ENCODE data around the gene BCL6B. TPM values are rescaled to one million over a fixed set of nuclear protein-coding genes. Genes with fewer than 3 reads are reported as not detected.

The BCL6B gene
- total RNA-seq, 6 experiments from 2014 or later, result not detected

DNA sequence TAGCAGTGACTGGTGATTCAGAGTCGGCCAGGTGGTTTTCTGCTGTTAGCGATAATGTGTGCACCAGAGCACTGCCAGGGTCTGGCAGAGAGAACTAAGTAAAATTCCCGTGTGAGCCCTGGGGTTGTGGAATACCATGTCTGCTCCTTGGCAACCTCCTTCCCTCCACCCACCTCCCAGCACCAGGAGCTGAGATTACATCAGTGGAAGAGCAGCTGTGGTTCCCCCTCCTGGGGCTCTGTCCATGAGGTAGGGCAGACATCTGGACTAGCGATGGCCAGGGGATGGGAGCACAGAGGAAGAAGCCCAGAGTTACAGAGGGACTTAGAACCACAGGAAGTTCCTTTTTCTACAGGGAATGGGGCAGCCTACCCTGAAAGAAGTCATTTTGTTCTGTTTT, 41.4 kb downstream of the BCL6B start:
- Mint-ChIP-seq H3K36me3 (ENCODE audit: low read depth) (peaks cover 12% of the 10 kb centered on the region), H3K27me3 (ENCODE audit: insufficient read depth) (peaks cover 30% of the 10 kb centered on the region), H3K9me3 (peaks cover 13% of the 10 kb centered on the region), H3K27ac (no peak overlapping the region), H3K4me3 (no peak overlapping the region), H3K4me1 (ENCODE audit: low read depth) (peaks cover 11% of the 10 kb centered on the region)
- no peak for DNase-seq
- TF ChIP-seq CTCF (IDR thresholded peaks at IDR 0.05), result no peak

DNA sequence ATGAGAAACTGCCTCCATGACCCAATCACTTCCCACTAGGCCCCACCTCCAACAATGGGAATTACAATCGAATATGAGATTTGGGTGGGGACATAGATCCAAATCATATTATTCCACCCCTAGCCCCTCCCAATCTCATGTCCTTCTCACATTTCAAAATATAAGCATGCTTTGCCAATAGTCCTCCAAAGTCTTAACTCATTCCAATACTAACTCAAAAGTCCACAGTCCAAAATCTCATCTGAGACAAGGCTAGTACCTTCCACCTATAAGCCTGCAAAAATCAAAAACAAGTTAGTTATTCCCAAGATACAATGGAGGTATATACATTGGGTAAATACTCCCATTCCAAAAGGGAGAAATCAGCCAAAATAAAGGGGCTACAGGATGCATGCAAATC, 44.3 kb downstream of the BCL6B start:
- Mint-ChIP-seq H3K27me3 (ENCODE audit: insufficient read depth) (peaks cover 45% of the 10 kb centered on the region), H3K9me3 (peaks cover 13% of the 10 kb centered on the region), H3K4me3 (no peak overlapping the region), H3K27ac (no peak overlapping the region), H3K36me3 (ENCODE audit: low read depth) (peaks cover 12% of the 10 kb centered on the region), H3K4me1 (ENCODE audit: low read depth) (no peaks in the 10 kb centered on the region)
- DNase-seq, result no peak
- TF ChIP-seq CTCF (IDR thresholded peaks at IDR 0.05), result no peak

- TF ChIP-seq CTCF (IDR thresholded peaks at IDR 0.05), result no peak
- H3K27me3 Mint-ChIP-seq (ENCODE audit: insufficient read depth), result peaks cover 46% of the 10 kb centered on the region
- H3K36me3 Mint-ChIP-seq (ENCODE audit: low read depth), result peaks cover 12% of the 10 kb centered on the region
- peaks cover 13% of the 10 kb centered on the region for H3K9me3 Mint-ChIP-seq
- no peak overlapping the region for H3K4me3 Mint-ChIP-seq
- H3K4me1 Mint-ChIP-seq (ENCODE audit: low read depth), result no peaks in the 10 kb centered on the region
- no peak for DNase-seq
- no peak overlapping the region for H3K27ac Mint-ChIP-seq
Measured at GRCh38 chr17:7068268-7068667, 45.4 kb downstream of the BCL6B start.

DNA sequence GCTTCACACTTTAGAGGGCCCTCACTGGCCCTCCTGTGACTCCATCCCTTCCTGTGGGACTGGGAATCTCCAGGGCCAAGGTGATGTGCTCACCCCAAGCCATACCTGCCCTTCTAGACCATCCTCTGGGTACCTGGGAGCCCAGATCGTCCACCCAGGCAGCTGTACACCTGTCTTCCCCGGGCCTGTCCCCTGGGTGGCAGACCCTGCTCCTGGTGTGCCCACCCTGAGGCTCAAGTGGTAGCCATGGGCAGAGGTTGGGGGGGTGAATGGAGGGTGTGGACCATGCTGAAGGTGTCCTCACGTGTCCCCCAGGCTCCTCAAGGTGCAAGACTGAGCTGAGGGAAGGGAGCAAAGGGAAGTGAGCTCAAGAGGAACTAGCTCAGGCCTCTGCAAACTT, 47.9 kb downstream of the BCL6B start:
- Mint-ChIP-seq H3K36me3 (ENCODE audit: low read depth) (peaks cover 12% of the 10 kb centered on the region), H3K4me3 (no peak overlapping the region), H3K27ac (no peak overlapping the region), H3K4me1 (ENCODE audit: low read depth) (no peaks in the 10 kb centered on the region), H3K9me3 (peaks cover 13% of the 10 kb centered on the region), H3K27me3 (ENCODE audit: insufficient read depth) (peaks cover 42% of the 10 kb centered on the region)
- DNase-seq, result no peak
- no peak for TF ChIP-seq CTCF (IDR thresholded peaks at IDR 0.05)

- Mint-ChIP-seq H3K27ac (no peak overlapping the region), H3K9me3 (peaks cover 13% of the 10 kb centered on the region), H3K36me3 (ENCODE audit: low read depth) (peaks cover 12% of the 10 kb centered on the region), H3K4me3 (no peak overlapping the region), H3K4me1 (ENCODE audit: low read depth) (no peaks in the 10 kb centered on the region), H3K27me3 (ENCODE audit: insufficient read depth) (peaks cover 37% of the 10 kb centered on the region)
- no peak for DNase-seq
- no peak for TF ChIP-seq CTCF (IDR thresholded peaks at IDR 0.05)
Measured at GRCh38 chr17:7072406-7072805, 49.6 kb downstream of the BCL6B start.

GRCh38 chr17:7074931-7075330, 52.1 kb downstream of the BCL6B start:
- Mint-ChIP-seq H3K4me1 (ENCODE audit: low read depth) (no peaks in the 10 kb centered on the region), H3K27ac (no peak overlapping the region)

More at GRCh38 chr17:7074931-7075330, 52.1 kb downstream of the BCL6B start:
- TF ChIP-seq CTCF (IDR thresholded peaks at IDR 0.05), result no peak
- Mint-ChIP-seq H3K4me3 (no peak overlapping the region), H3K27me3 (ENCODE audit: insufficient read depth) (peaks cover 34% of the 10 kb centered on the region), H3K9me3 (no peaks in the 10 kb centered on the region), H3K36me3 (ENCODE audit: low read depth) (no peaks in the 10 kb centered on the region)
- no peak for DNase-seq

Data from HFFc6 (cell line).